Measurements from ENCODE around the gene TTBK1.
"Not testable (repeated sequence)": the region's sequence is repeated elsewhere in the genome, so short reads cannot be mapped to it uniquely, and the experiment has no call there.

TTBK1 gene

DNA sequence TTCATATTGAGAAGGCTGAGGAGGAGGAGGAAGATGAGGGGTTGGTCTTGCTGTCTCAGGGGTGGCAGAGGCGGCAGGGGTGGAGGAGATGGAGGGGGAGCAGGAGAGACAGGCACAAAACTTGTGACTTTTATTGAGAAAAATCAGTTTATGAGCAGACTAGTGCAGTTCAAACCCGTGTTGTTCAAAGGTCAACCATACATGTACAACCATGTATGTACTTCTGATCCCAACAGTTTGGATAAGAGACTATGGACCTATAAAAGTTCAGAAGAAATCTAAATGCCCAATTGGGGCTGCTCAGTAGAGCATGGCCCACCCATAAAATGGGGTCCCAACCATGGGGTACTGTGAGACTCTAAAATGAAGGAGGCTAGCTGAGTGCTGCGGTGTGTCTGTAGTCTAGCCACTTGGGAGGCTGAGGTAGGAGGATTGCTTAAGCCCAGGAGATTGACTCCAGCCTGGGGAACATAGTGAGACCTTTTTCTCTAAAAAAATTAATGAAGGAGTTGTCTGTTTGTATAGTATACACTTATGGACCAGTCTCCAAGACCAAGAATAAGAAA, 47.1 kb downstream of the TTBK1 start:
- DNase-seq = no peak

DNA sequence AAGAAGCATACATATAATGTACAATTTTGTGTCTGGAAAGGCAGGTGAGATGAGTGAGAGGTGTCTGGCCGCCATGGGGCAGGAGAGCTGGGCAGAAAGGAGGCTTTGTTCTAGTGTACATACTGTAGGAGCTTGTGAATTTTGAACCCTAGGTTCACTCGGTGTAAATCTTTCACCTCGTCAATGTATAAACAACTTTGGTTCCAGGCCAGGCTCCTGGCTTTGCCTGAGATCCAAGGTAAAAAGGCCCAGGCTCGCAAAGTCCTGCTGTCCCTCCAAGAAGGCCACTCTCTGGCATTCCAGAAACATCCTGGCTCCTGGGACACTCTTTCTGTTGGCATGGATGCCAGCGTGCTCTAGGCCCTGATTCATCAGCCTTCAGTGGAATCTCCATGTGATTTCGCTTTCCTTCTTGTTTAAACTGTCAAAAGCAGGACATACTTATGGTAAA, 47.6 kb downstream of the TTBK1 start:
- DNase-seq = no peak

DNA sequence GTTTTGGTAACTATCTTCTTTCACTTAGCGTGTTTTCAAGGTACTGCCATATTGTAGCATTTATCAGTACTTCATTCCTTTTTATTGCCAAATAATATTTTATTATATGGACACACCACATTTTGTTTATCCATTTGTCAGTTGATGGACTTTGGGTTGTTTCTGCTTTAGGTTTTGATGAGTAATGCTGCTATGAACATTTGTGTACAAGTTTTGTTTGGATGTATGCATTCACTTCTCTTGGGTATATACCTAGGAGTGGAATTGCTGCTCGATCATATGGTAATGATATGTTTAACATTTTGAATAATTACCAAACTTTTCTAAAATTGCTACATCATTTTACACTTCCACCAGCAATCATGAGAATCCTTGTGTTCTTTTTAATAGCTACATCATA, 48.4 kb downstream of the TTBK1 start:
- DNase-seq = no peak

DNA sequence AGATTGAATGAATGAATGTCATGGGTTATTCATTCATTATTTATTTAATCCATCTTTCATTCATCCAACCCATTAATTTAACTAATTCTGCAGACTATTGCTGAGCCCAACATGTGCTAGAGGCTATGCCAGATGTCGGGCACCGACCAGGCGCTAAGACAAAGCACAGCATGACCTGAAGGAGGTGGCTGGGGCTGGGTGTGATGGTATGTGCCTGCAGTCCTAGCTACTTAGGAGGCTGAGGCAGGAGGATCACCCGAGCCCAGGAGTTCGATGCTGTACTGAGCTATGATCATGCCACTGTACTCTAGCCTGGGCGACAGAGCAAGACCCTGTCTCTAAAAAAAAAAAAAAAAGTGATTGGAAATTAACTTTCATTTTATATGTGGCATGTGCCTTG, 49.1 kb downstream of the TTBK1 start:
- DNase-seq = no peak

DNA sequence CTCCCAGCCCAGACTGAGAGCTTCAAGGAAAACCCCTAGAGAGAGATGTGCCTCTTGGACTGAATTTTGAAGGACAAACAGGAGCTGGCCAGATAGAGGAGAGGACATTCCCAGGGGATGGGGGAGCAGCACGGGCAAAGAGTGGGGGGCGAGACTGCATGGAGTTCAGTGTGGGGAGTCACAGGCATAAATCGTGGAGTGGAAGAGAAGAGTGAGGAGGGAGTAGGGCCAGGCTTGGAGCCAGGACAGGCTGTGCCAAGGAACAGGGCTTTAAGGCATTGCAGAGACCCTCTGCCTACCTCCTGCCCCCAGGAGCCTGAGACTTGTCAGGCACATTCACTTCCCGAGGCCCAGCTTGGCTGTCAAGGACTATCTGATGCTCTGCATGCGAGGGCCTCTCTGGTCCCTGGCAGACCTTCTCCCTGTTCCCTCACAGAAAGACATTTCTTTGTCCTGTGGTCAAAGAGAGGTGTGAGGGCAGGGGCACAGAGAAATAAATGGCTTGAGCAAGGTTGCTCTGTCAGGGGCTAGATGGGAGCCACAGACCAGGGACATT, 49.6 kb downstream of the TTBK1 start:
- no peak for DNase-seq

DNA sequence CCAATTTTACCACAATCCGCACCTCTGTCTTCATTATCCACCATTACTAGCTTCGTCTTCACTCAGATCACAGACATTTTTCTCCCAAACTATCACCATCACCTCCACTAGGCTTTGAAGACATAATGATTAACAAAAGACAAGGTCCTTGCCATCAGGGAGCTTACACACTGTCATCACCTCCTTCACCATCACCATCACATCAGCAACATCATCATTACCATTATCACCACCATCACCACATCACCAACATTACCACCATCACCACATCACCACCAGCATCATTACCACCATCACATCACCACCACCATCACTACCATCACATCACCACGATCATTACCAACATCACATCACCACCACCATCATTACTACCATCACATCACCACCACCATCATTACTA, 50.4 kb downstream of the TTBK1 start:
- DNase-seq = no peak

DNA sequence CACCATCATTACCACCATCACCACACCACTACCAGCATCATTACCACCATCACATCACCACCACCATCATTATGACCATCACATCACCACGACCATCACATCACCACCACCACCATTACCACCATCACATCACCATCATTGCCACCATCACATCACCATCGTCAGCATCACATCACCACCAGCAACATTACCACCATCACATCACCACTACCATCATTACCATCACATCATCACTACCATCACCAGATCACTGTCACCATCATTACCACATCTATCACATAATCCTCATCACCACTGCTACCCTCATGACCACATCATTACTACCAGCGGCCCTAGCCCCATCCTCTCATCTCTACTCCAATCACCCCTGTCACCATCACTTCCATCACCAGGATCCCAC, 51.3 kb downstream of the TTBK1 start:
- DNase-seq = no peak

DNA sequence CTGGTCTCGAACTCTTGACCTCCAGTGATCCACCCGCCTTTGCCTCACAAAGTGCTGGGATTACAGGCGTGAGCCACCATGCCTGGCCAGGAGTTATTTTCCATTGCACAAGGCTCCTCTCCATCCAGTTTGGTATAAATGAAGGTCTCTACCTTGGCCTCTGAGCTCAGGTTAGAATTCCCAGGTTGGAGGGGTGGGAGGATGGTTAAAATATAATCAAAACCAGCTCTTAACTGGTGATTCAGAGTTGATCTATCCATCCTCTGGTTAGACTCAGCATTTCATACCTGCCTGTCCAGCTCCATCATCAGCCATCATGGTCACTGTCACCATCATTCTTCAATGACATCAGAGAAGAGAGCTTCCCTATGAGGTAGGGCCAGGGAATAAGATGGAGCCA, 52.2 kb downstream of the TTBK1 start:
- DNase-seq = no peak

DNA sequence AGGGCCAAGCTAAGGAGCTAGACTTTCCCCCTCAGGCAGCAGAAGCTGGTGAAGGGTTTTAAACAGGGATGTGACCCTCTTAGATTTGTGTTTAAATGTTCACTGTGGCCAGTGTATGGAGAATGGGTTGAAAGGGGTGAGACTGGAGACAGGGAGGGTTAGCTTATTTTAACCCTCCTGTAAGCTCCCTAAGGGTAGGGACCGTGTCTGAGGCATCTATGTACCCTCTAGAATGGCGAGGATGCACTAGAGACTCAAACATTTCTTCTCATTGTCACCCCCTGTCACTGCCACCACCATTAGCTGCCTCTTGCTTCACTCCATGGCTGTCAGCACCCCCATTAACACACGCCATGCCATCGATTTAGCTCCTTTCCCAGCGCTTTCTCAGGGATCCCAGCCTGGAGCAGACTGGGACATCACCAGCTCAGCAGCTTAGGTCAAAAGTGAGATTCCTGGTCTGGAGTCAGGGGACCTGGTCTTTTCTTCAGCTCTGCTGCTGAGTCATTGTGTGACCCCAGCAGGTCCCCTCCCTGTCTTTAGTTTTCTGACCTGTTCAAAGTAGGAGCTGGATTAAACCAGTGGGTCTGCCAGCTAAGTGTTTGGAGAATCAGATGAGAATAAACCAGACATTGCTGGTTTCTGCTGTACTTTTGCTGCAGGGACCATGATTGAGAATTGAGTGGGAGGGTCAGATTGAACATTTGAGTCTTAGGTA, 53.7 kb downstream of the TTBK1 start:
- no peak for DNase-seq

DNA sequence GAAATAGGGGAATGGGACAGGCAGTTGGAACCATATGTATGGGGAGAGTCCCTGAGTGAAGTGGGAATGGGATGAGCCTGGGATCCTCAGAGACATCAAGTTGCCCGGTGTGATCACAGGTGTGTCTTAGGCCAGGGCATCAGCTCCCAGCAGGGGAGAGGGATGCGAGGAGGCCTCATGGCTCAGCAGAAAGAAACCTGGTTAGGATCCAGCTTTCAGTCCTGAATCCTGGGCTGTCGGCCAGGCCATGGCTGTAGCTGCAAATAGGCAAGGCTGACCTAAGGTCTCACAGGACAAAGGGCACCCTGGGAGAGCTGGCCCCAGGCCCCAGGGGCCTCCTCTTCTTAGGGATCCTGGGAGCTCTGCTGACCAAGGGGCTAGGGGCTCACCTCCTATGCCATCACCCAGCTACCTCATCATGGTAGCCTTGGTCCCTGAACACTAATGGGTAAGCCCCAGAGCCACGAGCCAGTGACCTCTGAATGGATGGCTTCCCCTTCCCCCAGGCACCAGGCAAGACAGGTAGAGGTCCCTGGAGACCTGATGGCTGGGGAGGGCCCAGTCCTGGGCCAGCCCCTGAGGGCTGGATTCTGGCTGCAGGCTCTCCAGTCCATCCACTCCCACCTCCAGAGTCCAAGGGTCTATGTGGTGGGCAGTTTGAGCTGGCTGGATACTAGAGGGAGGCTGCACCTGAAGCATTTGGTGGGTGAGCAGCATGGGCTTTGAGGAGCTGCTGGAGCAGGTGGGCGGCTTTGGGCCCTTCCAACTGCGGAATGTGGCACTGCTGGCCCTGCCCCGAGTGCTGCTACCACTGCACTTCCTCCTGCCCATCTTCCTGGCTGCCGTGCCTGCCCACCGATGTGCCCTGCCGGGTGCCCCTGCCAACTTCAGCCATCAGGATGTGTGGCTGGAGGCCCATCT, 54.6 kb downstream of the TTBK1 start, which contains the start of gene SLC22A7:
Gene SLC22A7, plus strand, starts transcription at position 617 of the 921 bp plus-strand sequence. Its CDS starts 99 bp downstream, at position 716.
- no peak for DNase-seq

DNA sequence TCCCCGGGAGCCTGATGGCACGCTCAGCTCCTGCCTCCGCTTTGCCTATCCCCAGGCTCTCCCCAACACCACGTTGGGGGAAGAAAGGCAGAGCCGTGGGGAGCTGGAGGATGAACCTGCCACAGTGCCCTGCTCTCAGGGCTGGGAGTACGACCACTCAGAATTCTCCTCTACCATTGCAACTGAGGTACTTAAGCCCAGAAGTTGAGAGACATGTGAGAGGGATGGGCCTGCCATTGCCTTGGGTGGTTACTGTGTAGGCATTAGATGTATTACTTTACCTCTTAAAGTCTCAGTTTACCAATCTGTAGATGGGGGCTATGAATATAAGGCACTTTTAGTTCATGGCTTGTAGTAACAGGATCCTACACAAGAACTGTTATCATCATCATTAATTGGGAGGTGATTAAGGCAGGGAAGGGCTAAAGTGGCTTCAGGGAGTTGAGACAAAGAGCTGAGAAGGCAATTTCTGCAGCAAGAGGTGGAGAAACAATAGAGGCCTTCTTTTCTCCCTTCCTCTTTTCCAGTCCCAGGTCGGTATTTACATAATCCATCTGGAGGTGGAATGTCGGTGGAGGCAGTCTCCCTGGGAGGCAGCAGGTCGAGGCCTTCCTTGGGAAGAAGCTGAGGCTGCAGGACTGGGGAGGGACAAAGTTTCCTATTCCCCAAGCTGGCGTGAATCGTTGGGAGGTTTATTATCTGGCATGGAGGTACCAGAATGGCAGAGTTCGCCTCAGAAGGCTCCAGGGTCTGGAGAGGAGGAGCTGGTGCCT, 55.5 kb downstream of the TTBK1 start:
- DNase-seq = no peak

DNA sequence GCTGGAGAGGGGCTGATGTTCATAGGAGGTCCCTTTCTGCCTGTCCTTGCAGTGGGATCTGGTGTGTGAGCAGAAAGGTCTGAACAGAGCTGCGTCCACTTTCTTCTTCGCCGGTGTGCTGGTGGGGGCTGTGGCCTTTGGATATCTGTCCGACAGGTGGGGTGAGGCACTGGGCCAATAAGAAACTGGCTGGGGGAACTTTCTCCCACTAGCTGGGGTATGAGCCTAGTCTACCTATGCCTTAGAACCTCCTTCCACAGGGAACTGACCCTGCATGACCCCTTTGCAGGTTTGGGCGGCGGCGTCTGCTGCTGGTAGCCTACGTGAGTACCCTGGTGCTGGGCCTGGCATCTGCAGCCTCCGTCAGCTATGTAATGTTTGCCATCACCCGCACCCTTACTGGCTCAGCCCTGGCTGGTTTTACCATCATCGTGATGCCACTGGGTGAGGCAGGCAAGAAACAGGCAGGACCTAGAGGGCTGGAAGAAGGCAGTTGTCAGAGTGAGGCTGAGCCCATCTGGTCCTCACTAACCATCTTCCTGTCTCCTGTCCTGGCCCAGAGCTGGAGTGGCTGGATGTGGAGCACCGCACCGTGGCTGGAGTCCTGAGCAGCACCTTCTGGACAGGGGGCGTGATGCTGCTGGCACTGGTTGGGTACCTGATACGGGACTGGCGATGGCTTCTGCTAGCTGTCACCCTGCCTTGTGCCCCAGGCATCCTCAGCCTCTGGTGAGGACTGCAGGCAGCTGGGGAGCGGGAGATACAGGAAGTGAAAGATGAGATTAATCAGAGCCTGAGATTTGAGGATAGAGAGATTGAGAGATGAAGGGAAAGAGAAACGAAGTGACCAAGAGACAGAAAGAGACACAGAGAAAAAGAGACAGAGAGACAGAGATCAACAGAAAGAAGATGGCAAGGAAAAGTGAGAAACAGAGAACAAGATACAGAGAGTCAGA, 56.3 kb downstream of the TTBK1 start:
- no peak for DNase-seq

DNA sequence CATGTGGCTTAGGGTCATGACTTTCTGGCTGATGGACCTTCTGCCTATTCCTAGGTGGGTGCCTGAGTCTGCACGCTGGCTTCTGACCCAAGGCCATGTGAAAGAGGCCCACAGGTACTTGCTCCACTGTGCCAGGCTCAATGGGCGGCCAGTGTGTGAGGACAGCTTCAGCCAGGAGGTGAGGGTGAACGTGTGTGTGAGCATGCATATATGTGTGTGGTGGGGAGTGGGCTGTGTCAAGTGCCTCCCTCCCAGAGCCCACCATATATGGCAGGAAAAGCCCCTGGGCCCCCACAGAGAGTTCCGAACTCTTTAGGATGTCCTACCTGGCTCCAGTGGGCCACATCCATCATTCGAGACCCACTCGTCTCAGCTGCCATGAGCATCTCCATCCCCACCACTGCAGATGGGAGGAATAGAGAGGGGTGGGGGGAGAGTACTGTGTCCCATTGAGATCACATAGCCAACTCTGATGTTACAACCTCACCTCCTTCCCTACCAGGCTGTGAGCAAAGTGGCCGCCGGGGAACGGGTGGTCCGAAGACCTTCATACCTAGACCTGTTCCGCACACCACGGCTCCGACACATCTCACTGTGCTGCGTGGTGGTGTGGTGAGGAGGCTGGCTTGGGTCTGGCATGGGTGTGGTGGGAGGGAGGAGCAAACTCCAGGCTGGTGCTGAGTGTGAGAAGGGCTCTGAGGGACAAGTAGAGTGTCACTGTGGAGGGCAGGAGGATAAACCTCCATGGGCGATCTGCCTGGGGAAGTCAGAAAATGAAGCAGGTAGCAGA, 58.0 kb downstream of the TTBK1 start:
- no peak for DNase-seq

DNA sequence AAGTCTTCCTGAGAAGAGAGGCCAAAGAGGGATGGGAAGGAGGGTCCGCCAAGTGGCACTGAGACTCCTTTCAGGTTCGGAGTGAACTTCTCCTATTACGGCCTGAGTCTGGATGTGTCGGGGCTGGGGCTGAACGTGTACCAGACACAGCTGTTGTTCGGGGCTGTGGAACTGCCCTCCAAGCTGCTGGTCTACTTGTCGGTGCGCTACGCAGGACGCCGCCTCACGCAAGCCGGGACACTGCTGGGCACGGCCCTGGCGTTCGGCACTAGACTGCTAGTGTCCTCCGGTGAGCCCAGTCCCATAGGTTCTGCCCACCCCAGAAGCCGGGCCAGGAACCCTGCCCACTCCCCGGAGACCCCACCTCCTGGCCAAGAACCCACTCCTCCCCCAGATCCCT, 58.8 kb downstream of the TTBK1 start:
- no peak for DNase-seq

DNA sequence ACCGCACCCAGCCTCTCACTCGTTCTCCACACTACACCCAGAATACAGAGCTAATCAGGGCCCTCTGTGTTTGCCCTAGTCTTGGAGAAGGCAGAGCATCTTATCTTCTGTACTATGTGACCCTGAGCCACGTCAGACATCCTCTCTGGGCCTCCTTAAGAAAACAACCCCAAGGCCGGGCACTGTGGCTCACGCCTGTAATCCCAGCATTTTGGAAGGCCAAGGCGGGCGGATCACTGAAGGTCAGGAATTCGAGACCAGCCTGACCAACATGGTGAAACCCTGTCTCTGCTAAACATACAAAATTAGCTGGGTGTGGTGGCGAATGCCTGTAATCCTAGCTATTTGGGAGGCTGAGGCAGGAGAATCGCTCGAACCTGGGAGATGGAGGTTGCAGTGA, 59.7 kb downstream of the TTBK1 start:
- not testable (repeated sequence) for DNase-seq

DNA sequence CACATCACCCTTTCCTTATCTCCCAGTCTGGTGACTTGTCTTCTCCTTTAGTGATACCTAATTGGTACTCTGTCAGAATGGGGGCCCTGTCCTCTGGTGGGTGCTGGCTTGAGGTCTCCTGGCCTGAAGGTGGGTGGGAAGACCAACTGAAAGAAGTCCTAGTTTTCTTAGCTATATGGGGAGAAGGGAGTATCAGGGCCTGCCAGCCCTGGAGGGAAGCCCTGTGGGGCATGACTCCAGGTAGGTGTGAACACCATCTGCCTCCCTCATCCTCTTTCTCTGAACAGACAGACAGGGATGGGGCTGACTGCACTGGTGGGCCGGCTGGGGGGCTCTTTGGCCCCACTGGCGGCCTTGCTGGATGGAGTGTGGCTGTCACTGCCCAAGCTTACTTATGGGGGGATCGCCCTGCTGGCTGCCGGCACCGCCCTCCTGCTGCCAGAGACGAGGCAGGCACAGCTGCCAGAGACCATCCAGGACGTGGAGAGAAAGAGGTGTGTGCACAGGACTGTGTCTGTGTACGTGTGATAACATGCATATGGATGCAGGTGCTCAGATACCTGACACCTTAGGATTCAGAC, 60.6 kb downstream of the TTBK1 start:
- no peak for DNase-seq

DNA sequence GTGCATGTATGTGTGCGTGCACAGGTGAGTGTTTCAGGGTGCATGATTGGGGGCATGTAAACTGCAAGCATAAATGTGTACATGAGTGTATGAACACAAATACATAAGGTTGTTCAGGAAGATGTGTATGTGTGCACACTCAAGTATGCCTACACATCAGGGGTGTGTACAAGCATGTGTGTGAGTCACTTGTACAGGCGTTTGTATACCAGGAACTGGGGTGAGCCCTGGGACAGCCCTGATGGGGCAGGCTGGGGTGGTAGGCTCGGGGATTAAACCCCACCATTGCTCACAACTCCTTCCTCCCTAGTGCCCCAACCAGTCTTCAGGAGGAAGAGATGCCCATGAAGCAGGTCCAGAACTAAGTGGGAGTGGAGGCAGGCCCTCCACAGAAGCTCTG, 61.1 kb downstream of the TTBK1 start:
- DNase-seq = no peak

DNA sequence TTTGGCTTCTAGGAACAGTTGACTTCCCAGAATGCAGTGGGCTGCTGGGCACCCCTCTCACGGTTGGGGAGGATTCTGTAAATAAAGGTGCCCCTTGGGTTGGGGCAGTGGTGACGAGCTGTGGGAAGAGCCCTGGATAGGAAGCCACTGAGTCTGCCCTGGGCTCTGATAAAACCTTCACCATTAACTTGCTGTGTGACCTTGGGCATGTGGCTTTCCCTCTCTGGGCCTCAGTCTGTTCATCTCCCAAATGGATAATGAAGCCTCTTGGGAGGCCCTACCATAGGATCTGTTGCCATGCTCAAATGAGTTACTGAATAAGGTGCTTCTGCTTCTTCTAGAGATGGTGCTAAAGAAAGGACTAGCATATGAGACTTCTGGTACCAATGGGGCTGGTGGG, 61.6 kb downstream of the TTBK1 start:
- no peak for DNase-seq

DNA sequence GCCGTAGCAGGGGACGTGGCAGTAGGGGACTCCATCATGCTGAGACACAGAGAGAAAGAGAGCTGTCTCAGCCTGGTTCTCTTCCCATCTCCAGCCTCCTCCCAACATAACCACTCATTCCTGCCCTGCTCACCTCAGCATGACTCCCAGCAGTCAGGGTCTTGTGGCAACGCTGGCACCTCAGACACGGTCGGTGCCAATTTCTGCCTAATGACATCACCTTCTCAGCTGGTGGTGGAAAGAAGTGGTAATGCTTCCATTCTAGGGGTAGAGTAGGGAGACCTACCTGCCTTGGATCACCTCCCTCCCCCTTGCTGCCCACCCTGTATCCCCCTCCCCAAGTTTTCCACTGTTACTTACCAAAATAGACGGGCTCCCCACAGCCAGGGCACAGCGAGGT, 62.8 kb downstream of the TTBK1 start:
- DNase-seq = no peak

DNA sequence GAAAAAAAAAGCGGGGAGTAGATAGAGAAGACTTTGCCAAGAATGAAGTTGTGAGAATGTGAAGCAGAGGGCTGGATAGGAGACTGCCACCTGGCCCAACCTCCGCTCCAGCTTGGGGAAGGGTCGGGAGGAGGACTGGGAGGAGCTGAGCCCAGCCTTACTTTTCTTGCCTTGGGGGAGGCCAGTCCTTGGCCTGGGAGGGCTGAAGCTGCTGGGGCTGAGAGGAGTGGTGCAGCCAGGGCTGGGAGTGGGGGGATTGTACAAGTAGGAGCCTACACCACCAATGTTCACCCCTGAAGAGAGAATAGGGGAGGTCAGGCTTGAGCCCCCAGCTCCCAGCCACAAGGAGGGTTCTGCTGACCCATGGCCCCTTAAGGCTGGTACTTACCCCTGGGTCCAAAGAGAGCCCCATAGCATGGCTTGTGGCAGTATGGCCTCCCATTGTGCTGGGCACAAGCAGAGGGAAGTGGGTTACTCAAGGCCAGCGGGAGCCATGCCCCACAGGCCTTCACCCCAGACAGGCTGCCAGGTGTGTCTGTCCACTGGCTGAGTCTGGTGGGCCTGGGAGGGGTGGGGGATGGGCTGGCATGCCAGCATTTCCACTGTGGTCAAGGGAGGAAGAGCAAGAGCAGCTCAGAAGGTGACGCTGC, 64.3 kb downstream of the TTBK1 start:
- no peak for DNase-seq
